Activated T-helper 2 cell treated with anti-CD3 and anti-CD28 coated beads, Interferon-gamma antibody, Interleukin-2, Interleukin-4, amounts not matched to agents 10 μg/mL and 5 μg/mL and 100 μg/mL, durations not matched to agents 14 hours and 24 hours and 36 hours (primary cell): ENCODE results near the gene GSG1L. TPM values are rescaled to one million over a fixed set of nuclear protein-coding genes. Genes with fewer than 3 reads are reported as not detected.

Experiments
- DNase-seq: peaks from one replicate; pipeline ENCODE4 v3.0.0; 2021; ENCODE audit warnings: low spot score
- H3K27ac Mint-ChIP-seq: one replicate; pipeline ENCODE4 v1.8.0; 2021; ENCODE audit warnings: mixed read lengths
- H3K27me3 Mint-ChIP-seq: one replicate; pipeline ENCODE4 v1.8.0; 2021; ENCODE audit warnings: low read depth, mixed read lengths
- H3K36me3 Mint-ChIP-seq: one replicate; pipeline ENCODE4 v1.8.0; 2021; ENCODE audit warnings: low read depth, mixed read lengths
- H3K4me1 Mint-ChIP-seq: one replicate; pipeline ENCODE4 v1.8.0; 2021; ENCODE audit warnings: low read depth, mixed read lengths
- H3K4me3 Mint-ChIP-seq: one replicate; pipeline ENCODE4 v1.8.0; 2021; ENCODE audit warnings: low read depth, mild to moderate bottlenecking, moderate library complexity, mixed read lengths
- H3K9me3 Mint-ChIP-seq: one replicate; pipeline ENCODE4 v1.8.0; 2021; ENCODE audit warnings: mixed read lengths
- intact Hi-C: fragments of 100-400 bp; cut with micrococcal nuclease; formaldehyde crosslinking; loops from one replicate; pipeline ENCODE4 v1.15.1; 2023
- total RNA-seq: library from RNA; stranded (reverse); gene quantifications from 2 replicates; pipeline ENCODE4 v1.2.3, GENCODE V29; 2022

GSG1L gene
- total RNA-seq, 1 donor from 2014 or later: not detected

DNA sequence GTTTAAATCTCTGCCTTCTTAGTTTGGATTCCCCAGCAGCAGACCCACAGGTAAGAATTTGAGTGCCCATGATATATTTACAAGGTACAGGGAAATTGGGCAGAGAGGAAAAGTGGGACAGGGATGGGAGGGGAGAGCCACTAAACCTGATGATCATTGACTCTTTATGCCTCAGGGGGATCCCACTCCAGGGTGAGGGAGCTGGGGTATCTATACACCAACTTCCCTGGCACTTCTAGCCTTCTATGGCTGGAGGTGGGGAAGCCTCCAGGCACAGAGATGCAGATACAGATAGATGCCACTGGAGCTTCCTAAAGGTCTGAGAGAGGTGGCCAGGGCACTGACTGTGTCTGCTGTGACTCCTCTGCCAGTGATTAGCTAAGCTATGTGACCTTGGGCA is 257.1 kb downstream of the GSG1L start:
- no peak overlapping the region for H3K27ac Mint-ChIP-seq
- no peak for DNase-seq
- intact Hi-C loops: no loop called here
- H3K36me3 Mint-ChIP-seq: no peaks in the 10 kb centered on the region
- H3K4me1 Mint-ChIP-seq: no peaks in the 10 kb centered on the region
- H3K4me3 Mint-ChIP-seq: no peak overlapping the region
- H3K9me3 Mint-ChIP-seq: no peaks in the 10 kb centered on the region
- H3K27me3 Mint-ChIP-seq: peaks cover 1% of the 10 kb centered on the region

DNA sequence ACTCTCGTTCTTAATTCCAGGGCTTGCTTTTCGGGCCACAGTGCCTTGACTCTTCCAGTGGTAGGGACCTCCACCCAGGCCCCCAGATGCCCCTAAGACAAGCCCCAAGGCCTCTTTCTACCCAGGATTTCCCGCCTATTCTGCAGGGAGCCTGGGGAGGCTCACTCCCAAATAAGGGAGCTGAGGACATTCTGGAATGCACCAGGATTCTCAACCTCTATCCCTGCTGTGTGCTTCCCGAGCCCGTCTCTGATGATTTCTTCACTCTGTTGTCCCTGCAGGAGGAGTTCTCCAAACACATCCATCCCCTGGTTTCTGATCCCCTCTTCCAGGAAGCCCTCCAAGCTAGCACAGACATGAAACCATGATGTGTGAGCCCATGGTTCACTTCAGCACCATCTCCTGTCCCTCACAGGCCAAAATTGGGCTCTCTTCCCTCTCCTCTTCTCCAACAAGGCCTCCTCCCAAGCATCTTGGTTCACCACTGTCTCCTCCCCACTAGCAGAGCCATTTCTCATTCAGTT is 257.6 kb downstream of the GSG1L start:
- intact Hi-C loops: no loop called here
- no peak for DNase-seq
- Mint-ChIP-seq H3K36me3 (no peaks in the 10 kb centered on the region), H3K9me3 (no peaks in the 10 kb centered on the region), H3K4me1 (no peaks in the 10 kb centered on the region), H3K27me3 (peaks cover 1% of the 10 kb centered on the region), H3K4me3 (no peak overlapping the region), H3K27ac (no peak overlapping the region)

DNA sequence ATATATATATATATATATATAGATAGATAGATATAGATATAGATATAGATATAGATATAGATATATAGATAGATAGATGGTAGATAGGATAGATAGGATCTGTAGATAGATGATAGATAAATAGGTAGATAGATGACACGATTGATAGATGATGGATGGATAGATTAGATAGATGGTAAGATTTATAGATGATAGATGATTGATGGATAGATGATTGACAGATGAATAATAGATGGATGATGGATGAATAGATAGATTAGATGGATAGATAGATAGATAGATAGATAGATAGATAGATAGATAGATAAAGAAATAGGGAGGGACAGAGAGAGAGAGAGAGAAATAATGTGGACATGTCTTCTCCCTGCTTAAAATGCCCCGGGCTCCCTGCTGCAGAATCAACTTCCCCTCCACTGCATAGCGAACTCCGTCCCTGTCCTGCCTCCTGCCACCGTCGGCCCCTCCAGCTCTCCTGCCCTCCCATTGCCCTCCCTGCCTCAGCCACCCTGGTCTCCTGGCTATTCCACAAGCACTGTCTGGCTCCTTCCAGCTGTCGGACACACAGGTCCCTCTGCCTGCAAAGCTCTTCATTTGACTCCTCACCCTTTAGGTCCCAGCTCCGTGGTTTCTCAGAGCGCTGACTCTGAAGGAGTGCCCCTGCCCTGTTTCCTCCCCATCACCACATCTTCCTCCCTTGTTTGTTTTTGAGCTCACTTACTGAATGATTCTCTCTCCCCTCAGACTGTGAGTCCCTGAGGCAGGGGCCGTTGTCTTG is 259.6 kb downstream of the GSG1L start:
- Mint-ChIP-seq H3K4me1 (no peaks in the 10 kb centered on the region), H3K9me3 (no peaks in the 10 kb centered on the region), H3K36me3 (no peaks in the 10 kb centered on the region), H3K27me3 (peaks cover 1% of the 10 kb centered on the region), H3K27ac (no peak overlapping the region), H3K4me3 (no peak overlapping the region)
- intact Hi-C loops: no loop called here
- DNase-seq: no peak

DNA sequence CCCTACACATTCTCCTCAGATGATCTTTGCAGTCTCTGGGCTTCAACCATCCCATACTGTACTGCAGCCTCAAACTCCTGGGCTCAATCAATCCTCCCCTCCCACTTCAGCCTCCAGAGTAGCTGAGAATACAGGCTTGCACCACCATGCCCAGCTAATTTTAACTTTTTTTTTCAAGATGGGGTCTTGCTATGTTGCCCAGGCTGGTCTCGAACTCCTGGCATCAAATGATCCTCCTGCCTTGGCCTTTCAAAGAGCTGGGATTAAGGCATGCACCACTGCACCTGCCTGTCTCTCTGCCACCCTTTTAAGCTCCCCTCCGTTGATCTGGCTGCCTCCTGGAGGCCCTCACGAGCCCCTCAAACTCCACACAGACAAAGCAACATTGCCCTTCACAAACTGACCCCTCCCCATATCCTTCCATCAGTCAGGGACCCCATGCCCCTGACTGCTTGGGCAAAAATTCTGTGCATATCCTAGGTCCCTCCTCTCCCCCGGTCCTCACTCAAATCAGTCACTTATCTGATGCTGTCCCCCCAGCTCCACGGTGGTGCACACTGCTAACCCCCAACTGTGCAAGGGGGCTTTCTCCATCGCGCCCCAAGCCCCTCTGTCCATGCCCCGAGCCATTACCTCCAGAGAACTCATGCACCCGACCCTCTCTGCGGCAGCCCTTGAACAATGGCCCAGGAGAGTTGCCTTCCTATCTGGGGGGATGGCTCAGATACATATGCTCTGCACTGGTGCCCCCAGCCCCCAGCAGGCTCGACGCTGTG is 260.7 kb downstream of the GSG1L start:
- DNase-seq: no peak
- intact Hi-C loops: no loop called here
- peaks cover 1% of the 10 kb centered on the region for H3K27me3 Mint-ChIP-seq

DNA sequence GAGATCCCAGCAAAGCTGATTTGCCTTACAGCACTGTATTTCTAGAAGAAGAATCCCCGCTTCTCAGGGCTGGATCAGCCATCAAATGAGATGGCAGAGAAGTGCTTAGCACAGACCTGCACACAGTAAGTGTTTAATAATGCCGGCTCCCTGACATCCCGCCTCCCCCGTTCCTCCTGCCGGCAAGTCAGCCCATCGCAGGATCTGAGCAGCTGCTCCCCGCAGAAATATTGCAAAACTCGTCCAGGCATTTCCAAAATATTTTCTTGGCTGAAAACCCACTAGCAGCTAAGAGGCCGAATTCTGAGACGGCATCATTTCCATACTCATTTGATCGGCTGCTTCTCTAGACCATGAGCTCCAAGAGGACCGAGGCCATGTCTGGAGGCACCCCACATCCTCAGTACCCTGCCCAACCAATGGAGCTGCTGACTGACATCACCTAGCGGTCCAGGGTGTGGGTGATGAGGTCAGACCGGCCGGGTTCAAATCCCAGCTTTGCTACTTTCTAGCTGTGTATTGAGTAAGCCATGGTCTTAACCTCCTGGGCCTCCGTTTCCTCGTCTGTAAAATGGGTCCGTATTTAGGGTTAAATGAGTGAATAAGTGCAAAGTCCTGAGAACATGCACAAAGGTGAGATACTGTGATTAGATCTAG is 262.1 kb downstream of the GSG1L start:
- Mint-ChIP-seq H3K27ac (no peak overlapping the region), H3K9me3 (no peaks in the 10 kb centered on the region), H3K4me1 (no peaks in the 10 kb centered on the region), H3K36me3 (no peaks in the 10 kb centered on the region), H3K4me3 (no peak overlapping the region), H3K27me3 (peaks cover 1% of the 10 kb centered on the region)
- no peak for DNase-seq
- intact Hi-C loops: no loop called here

More for the DNA sequence above, 260.7 kb downstream of the GSG1L start:
- Mint-ChIP-seq H3K36me3 (no peaks in the 10 kb centered on the region), H3K9me3 (no peaks in the 10 kb centered on the region), H3K4me1 (no peaks in the 10 kb centered on the region), H3K27ac (no peak overlapping the region), H3K4me3 (no peak overlapping the region)

DNA sequence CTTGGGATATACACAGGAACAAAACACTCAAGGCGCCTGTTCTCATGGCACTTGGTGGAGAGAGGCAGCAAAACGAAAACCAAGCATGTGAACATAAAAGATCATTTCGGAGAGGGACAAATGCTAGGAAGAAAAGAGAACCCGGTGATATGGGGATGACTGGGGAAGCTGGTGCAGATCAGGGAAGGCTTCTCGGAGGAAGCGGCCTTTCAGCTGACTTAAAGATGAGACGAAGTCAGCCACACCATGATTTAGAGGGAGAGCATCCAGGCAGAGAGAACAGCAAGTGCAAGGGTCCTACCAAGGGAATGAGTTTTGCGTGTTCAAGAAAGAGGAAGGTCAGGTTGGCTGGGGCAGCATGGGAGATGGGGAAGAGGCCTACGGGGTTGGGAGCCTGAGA is 262.7 kb downstream of the GSG1L start:
- no peak for DNase-seq
- intact Hi-C loops: no loop called here
- Mint-ChIP-seq H3K9me3 (no peaks in the 10 kb centered on the region), H3K27ac (no peak overlapping the region), H3K36me3 (no peaks in the 10 kb centered on the region), H3K27me3 (peaks cover 1% of the 10 kb centered on the region), H3K4me1 (no peaks in the 10 kb centered on the region), H3K4me3 (no peak overlapping the region)

DNA sequence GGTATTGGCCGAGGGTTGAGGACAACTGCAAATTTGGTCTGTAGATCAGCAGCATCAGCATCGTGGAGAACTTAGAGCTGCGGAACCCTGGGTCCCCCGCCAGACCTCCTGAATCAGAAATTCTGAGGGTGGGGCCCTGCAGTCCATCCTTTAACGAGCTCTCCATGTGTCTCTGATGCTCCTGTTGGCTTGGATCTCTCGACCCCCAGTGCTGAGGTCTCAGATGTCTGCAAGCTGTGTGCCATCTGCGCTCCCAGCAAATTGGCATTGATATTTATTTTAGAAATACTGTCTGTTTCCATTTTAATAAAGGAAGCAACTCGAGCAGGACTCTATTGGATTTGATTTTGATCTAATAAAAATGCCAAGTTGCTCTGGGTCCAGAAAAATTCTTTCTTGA is 263.6 kb downstream of the GSG1L start:
- H3K27me3 Mint-ChIP-seq: peaks cover 1% of the 10 kb centered on the region
- no peaks in the 10 kb centered on the region for H3K9me3 Mint-ChIP-seq
- H3K4me3 Mint-ChIP-seq: no peak overlapping the region
- intact Hi-C loops: no loop called here
- H3K27ac Mint-ChIP-seq: no peak overlapping the region
- H3K4me1 Mint-ChIP-seq: no peaks in the 10 kb centered on the region
- no peaks in the 10 kb centered on the region for H3K36me3 Mint-ChIP-seq
- no peak for DNase-seq

DNA sequence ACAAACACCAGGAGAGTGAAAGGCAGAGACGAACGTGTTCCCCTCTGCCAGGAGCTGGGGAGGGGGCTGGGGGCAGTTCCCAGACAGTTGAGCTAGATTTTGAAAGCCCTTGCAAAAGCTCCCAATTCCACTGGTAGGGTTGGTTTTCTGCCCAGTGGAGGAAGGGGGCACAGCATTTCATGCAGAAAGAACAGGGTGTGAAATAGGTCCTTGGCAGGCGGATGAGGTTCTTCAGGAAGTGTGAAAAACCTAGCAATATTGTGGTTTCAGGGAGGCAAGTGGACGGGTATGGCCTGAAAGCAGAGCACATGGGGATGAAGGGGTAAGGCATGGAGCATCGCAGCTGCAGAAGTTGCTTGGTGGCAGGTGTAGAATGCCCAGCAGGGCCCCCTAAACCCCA is 265.3 kb downstream of the GSG1L start:
- Mint-ChIP-seq H3K4me3 (no peak overlapping the region), H3K9me3 (no peaks in the 10 kb centered on the region), H3K27me3 (no peaks in the 10 kb centered on the region), H3K4me1 (no peaks in the 10 kb centered on the region), H3K27ac (no peak overlapping the region), H3K36me3 (no peaks in the 10 kb centered on the region)
- intact Hi-C loops: no loop called here
- no peak for DNase-seq

DNA sequence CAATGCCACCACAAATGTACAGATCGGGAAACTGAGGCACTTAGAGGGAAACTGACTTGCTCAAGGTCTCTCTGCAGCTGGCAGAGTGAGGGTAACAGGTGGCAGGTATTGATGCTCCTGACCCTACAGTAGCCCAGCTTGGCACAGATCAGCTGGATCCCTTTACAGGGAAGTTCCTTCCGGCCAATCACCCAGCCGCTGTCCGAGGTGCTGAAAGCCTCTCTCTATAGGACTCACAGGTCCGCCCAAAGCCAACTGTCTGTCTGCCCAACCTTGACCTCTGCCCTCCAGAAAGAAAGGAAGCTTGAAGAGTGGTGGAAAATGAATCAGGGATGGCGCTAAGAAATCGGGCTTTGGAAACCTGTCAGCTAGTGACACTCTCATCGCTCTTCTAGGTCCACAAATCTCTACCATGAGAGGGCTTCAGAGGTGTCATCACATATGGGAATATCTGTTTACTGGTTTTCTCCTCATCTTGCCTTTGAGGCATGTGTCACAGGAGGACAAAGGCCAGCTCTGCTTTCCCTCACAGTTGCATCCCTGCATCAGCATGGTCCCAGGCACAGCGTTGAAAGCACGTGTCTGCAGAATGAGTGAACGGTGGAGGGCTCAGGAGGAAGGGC is 267.4 kb downstream of the GSG1L start:
- no peak overlapping the region for H3K27ac Mint-ChIP-seq
- intact Hi-C loops: no loop called here
- H3K27me3 Mint-ChIP-seq: no peaks in the 10 kb centered on the region
- DNase-seq: peak; percentile 16
- no peaks in the 10 kb centered on the region for H3K9me3 Mint-ChIP-seq
- no peaks in the 10 kb centered on the region for H3K36me3 Mint-ChIP-seq
- no peak overlapping the region for H3K4me3 Mint-ChIP-seq
- H3K4me1 Mint-ChIP-seq: no peaks in the 10 kb centered on the region

DNA sequence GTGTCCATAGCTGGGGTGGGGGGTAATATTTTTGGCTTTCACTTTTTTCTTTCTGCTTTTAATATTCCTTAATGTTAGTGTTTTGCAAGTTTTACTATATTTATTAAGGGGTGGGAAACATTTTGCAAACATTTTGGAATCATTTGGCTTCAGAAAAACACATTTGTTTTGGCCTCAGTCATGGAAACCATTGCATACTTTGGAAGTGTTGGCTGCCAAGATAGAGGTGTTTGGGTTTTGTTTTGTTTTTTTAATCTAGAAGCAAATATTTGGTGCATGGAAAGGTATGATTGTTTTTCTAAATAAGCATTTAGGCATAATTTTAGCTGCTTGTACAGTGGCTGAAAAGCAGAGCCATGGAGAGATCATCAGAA is 270.3 kb downstream of the GSG1L start:
- no peaks in the 10 kb centered on the region for H3K36me3 Mint-ChIP-seq
- H3K4me1 Mint-ChIP-seq: no peaks in the 10 kb centered on the region
- H3K27me3 Mint-ChIP-seq: no peaks in the 10 kb centered on the region
- DNase-seq: no peak
- no peak overlapping the region for H3K4me3 Mint-ChIP-seq
- H3K9me3 Mint-ChIP-seq: no peaks in the 10 kb centered on the region
- H3K27ac Mint-ChIP-seq: no peak overlapping the region
- intact Hi-C loops: no loop called here

DNA sequence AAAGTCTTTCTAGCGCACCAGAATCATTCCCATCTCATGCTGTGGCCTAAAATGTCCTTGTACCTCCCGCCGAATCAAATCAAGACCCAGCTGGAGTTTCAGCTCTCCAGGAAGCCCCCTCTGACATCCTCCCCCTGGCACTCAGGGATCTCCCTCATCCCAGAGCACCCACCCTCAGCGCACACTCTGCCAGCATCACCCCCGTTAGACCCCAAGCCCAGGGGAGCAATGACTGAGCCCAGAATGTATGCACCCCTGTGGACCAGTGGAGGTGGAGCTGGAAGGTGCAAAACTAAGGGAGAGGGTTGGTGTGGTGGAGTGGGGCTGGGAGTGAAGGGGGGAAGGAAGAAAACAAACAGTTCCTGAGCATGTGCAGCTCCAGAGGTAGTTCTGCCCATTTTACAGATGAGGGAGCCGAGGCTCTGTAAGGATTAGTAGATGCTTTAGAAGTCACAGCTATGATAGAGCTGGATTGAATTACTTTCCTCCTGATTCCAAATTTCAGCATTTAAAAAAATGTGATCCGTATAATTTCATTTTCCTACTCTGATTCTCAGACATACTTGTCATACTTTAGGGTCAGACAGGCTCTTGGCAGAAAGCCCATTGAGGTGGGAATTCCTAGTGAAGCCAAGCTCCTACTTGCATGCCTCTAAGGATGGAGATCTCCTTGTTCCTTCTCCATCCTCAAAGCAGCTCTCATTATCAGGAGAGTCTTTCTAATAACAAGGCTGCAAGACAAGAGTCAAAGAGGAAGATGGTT is 270.8 kb downstream of the GSG1L start:
- H3K4me1 Mint-ChIP-seq: no peaks in the 10 kb centered on the region
- no peaks in the 10 kb centered on the region for H3K27me3 Mint-ChIP-seq
- H3K27ac Mint-ChIP-seq: no peak overlapping the region
- no peak for DNase-seq
- no peak overlapping the region for H3K4me3 Mint-ChIP-seq
- no peaks in the 10 kb centered on the region for H3K9me3 Mint-ChIP-seq
- no peaks in the 10 kb centered on the region for H3K36me3 Mint-ChIP-seq
- intact Hi-C loops: no loop called here

DNA sequence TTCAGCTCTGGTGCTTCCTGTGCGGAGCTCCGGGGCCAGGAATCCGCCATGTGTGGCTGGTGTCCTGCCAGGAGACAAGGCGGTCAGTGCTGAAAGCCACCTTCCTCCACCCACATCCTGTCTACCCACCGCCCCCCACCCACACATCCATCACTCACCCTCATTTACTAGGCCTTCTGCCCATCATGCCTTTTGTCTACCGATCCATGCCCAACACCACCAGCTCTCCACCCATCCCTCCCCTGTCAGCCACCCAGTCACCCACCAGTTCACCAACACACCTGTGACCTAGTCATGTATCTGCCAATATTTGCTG is 272.2 kb downstream of the GSG1L start:
- no peak for DNase-seq
- Mint-ChIP-seq H3K9me3 (no peaks in the 10 kb centered on the region), H3K4me3 (no peak overlapping the region), H3K4me1 (no peaks in the 10 kb centered on the region), H3K27me3 (no peaks in the 10 kb centered on the region), H3K27ac (no peak overlapping the region), H3K36me3 (no peaks in the 10 kb centered on the region)
- intact Hi-C loops: no loop called here
